HG03060 (cell line): ENCODE data around the gene TINCR.

ENCODE experiments used
- ATAC-seq: cut with Tn5 transposase; IDR thresholded peaks from one replicate; pipeline ENCODE4 v1.9.1; 2021; ENCODE audit warnings: low read depth, moderate number of reproducible peaks; ENCODE audit not compliant: unreplicated experiment

The TINCR gene

GRCh38 chr19:5520501-5520900 lies 47.3 kb downstream of the TINCR start:
- ATAC-seq: no peak

GRCh38 chr19:5519076-5519475 lies 48.7 kb downstream of the TINCR start:
- no peak for ATAC-seq

GRCh38 chr19:5515737-5516136 lies 52.0 kb downstream of the TINCR start:
- no peak for ATAC-seq

DNA sequence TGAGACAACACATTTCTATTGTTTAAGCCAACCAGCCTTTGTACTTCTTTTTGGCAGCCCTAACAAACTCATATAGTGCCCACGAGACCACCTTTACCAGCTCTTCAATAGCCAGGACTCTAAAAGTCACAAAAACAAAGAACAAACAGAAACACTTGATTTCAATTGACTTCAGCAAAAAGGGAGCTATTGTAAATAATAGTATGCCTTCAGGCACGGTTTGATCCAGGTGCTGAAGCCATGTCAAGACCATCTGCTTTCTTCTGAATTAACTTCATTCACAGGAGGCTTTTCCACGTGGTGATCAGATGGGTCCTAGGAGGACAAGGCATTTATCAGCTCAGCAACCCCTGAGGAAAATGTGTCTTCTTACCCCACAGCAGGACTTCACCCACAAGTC lies 53.8 kb downstream of the TINCR start:
- ATAC-seq: no peak

DNA sequence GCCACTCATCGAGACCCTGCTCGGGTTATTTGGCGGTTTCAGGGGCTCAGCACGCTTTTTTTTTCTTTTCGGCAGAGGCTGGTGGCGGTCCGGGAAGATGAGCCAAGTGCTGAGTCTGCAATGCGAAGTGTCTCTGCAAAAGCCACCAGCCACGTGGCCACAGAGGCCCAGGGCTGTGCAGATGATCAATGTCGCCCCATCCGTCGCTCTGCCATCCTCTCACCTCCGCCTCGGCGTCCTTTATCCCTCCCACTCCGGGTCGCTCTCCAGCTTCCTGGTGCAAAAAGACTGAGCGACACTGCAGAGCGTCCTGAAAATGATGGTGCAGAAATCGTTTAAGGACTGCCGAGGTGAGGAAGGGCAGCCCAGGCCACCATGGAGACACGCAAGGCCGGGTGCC lies 55.0 kb downstream of the TINCR start:
- ATAC-seq: no peak
